SK-N-SH (cell line): ENCODE measurements around the gene PLCG2. TPM values are rescaled to one million over a fixed set of nuclear protein-coding genes. Genes with fewer than 3 reads are reported as not detected.

Experiments used
- CTCF ChIA-PET: fragments of 300-600, 350-600 bp; formaldehyde crosslinking; extraction: SDS; loops from one replicate; lab custom pipeline; 2021; lab: Yijun Ruan, JAX
- POLR2A ChIA-PET: fragments of 350-600 bp; sonication (Branson Sonifier 250); formaldehyde crosslinking; extraction: SDS; loops from one replicate; lab custom pipeline; 2020; ENCODE audit warnings: antibody characterized with exemption, inconsistent platforms; lab: Yijun Ruan, JAX
- DNase-seq: peaks from one replicate; pipeline ENCODE4 v3.0.0; 2012
- H2AFZ ChIP-seq: fragments of 200-600 bp; sonication (generic); 2 replicates; pipeline ENCODE4 v1.8.1; 2016; ENCODE audit warnings: antibody characterized with exemption, mild to moderate bottlenecking, low read depth
- H3F3A ChIP-seq: fragments of 200-600 bp; sonication (generic); replicated peaks from 2 replicates; pipeline ENCODE3; 2016; ENCODE audit warnings: antibody characterized with exemption, mild to moderate bottlenecking; ENCODE audit not compliant: insufficient read depth
- H3K27ac ChIP-seq, 2 experiments: fragments of 200-500 bp in 1 of 2; fragments of 200-600 bp in 1 of 2; sonication (Bioruptor generic) in 1 of 2; sonication (generic), shearing (Covaris generic) in 1 of 2; 2 replicates each; pipeline versions ENCODE4 v1.5.1 to v1.6.1; 2014 to 2016; ENCODE audit warnings: low read depth in 2 of 2, inconsistent platforms in 1 of 2, low read length in 1 of 2, mild to moderate bottlenecking in 1 of 2, mixed read lengths in 1 of 2
- H3K27me3 ChIP-seq: fragments of 200-600 bp; sonication (generic), shearing (Covaris generic); 2 replicates; pipeline ENCODE4 v1.6.1; 2016; ENCODE audit warnings: mixed run types; ENCODE audit not compliant: insufficient read depth
- H3K36me3 ChIP-seq, 2 experiments: fragments of 200-500 bp in 1 of 2; fragments of 200-600 bp in 1 of 2; sonication (Bioruptor generic) in 1 of 2; sonication (generic) in 1 of 2; replicated peaks in 1 of 2; 2 replicates each; pipeline versions ENCODE3 to v1.5.1; 2014 to 2016; ENCODE audit warnings: low read length in 1 of 2, mild to moderate bottlenecking in 1 of 2; ENCODE audit not compliant: insufficient read depth in 2 of 2, control insufficient read depth in 1 of 2
- H3K4me1 ChIP-seq, 2 experiments: fragments of 200-500 bp in 1 of 2; fragments of 200-600 bp in 1 of 2; sonication (Bioruptor generic) in 1 of 2; sonication (generic), shearing (Covaris generic) in 1 of 2; 2 replicates each; pipeline versions ENCODE4 v1.5.1 to v1.6.1; 2014 to 2016; ENCODE audit warnings: low read depth in 1 of 2, low read length in 1 of 2, mixed run types in 1 of 2; ENCODE audit not compliant: insufficient read depth in 2 of 2, control insufficient read depth in 1 of 2
- H3K4me2 ChIP-seq: fragments of 200-600 bp; sonication (generic), shearing (Covaris generic); 2 replicates; pipeline ENCODE4 v1.6.1; 2017; ENCODE audit warnings: mixed run types
- H3K4me3 ChIP-seq, 2 experiments: fragments of 200-500 bp in 1 of 2; fragments of 200-600 bp in 1 of 2; sonication (Bioruptor generic) in 1 of 2; sonication (generic), shearing (Covaris generic) in 1 of 2; 2 replicates each; pipeline versions ENCODE4 v1.5.1 to v1.8.1; 2014 to 2016; ENCODE audit warnings: low read depth in 2 of 2, inconsistent platforms in 1 of 2, low read length in 1 of 2, mild to moderate bottlenecking in 1 of 2, mixed read lengths in 1 of 2, moderate library complexity in 1 of 2
- H3K79me2 ChIP-seq: fragments of 200-600 bp; sonication (generic); 2 replicates; pipeline ENCODE4 v1.8.1; 2017; ENCODE audit warnings: mild to moderate bottlenecking; ENCODE audit not compliant: insufficient read depth
- H3K9ac ChIP-seq: fragments of 200-600 bp; sonication (generic); 2 replicates; pipeline ENCODE4 v1.6.1; 2017; ENCODE audit warnings: mixed run types
- H3K9me2 ChIP-seq: fragments of 200-600 bp; sonication (generic); 2 replicates; pipeline ENCODE4 v1.6.1; 2017; ENCODE audit warnings: mixed run types
- H3K9me3 ChIP-seq: fragments of 200-600 bp; sonication (generic); 2 replicates; pipeline ENCODE4 v1.6.1; 2017; ENCODE audit warnings: mixed run types, mild to moderate bottlenecking, moderate library complexity
- H4K20me1 ChIP-seq: fragments of 200-600 bp; sonication (generic); 2 replicates; pipeline ENCODE4 v1.6.1; 2017; ENCODE audit warnings: mild to moderate bottlenecking, mixed run types; ENCODE audit not compliant: insufficient read depth
- ELF1 ChIP-seq: IDR thresholded peaks from 2 replicates; pipeline ENCODE4 v1.4.0; 2012
- EP300 ChIP-seq, 2 experiments: IDR thresholded peaks; 2 replicates each; pipeline versions ENCODE4 v1.4.0 to v1.6.1; 2012; ENCODE audit warnings: borderline replicate concordance in 1 of 2, low read depth in 1 of 2, low read length in 1 of 2
- EZH2phosphoT487 ChIP-seq: fragments of 200-600 bp; sonication (generic); IDR thresholded peaks from 2 replicates; pipeline ENCODE4 v1.6.1; 2017; ENCODE audit warnings: low read depth, mixed run types, mild to moderate bottlenecking, antibody characterized with exemption, moderate library complexity, borderline replicate concordance
- FOSL2 ChIP-seq: IDR thresholded peaks from 2 replicates; pipeline ENCODE4 v1.4.0; 2012; ENCODE audit warnings: low read depth, mild to moderate bottlenecking, moderate library complexity, borderline replicate concordance
- FOXM1 ChIP-seq: IDR thresholded peaks from 2 replicates; pipeline ENCODE4 v1.4.0; 2012; ENCODE audit warnings: low read depth, mild to moderate bottlenecking
- GABPA ChIP-seq: IDR thresholded peaks from 2 replicates; pipeline ENCODE4 v1.4.0; 2012; ENCODE audit warnings: low read depth, mild to moderate bottlenecking
- IRF3 ChIP-seq: fragments of 150-350 bp; IDR thresholded peaks from 2 replicates; pipeline ENCODE4 v1.6.1; 2016; ENCODE audit warnings: mild to moderate bottlenecking, low read depth, low read length
- MAX ChIP-seq: IDR thresholded peaks from 2 replicates; pipeline ENCODE4 v1.4.0; 2012; ENCODE audit warnings: low read depth
- MEF2A ChIP-seq: IDR thresholded peaks from 2 replicates; pipeline ENCODE4 v1.4.0; 2012; ENCODE audit warnings: low read depth, borderline replicate concordance
- MXI1 ChIP-seq: IDR thresholded peaks from 2 replicates; pipeline ENCODE4 v1.6.1; 2012; ENCODE audit warnings: mild to moderate bottlenecking, low read depth, low read length, improper control_type of control experiment
- NRF1 ChIP-seq: IDR thresholded peaks from 2 replicates; pipeline ENCODE4 v1.6.1; 2012; ENCODE audit warnings: low read depth, mild to moderate bottlenecking, low read length
- POLR2AphosphoS5 ChIP-seq: IDR thresholded peaks from 2 replicates; pipeline ENCODE4 v1.6.1; 2012; ENCODE audit warnings: low read depth, low read length
- RCOR1 ChIP-seq: fragments of 150-350 bp; IDR thresholded peaks from 2 replicates; pipeline ENCODE4 v1.6.1; 2017; ENCODE audit warnings: antibody characterized with exemption, low read length
- REST ChIP-seq: IDR thresholded peaks from 2 replicates; pipeline ENCODE4 v1.6.1; 2012; ENCODE audit warnings: mild to moderate bottlenecking, low read depth, low read length, moderate library complexity
- RXRA ChIP-seq: IDR thresholded peaks from 2 replicates; pipeline ENCODE4 v1.4.0; 2012; ENCODE audit warnings: low read depth, mild to moderate bottlenecking, borderline replicate concordance
- SMC3 ChIP-seq: IDR thresholded peaks from 2 replicates; pipeline ENCODE4 v1.6.1; 2012; ENCODE audit warnings: low read depth, low read length, improper control_type of control experiment
- TAF1 ChIP-seq: IDR thresholded peaks from 2 replicates; pipeline ENCODE4 v1.6.1; 2012; ENCODE audit warnings: low read depth, mild to moderate bottlenecking, low read length, moderate library complexity, borderline replicate concordance
- TCF12 ChIP-seq: IDR thresholded peaks from 2 replicates; pipeline ENCODE4 v1.4.0; 2012
- TEAD4 ChIP-seq: IDR thresholded peaks from 2 replicates; pipeline ENCODE4 v1.4.0; 2012; ENCODE audit warnings: mild to moderate bottlenecking, borderline replicate concordance; ENCODE audit not compliant: insufficient read depth
- YY1 ChIP-seq: IDR thresholded peaks from 2 replicates; pipeline ENCODE4 v1.4.0; 2012; ENCODE audit warnings: low read depth, mild to moderate bottlenecking
- WGBS: methylation state at CpG from one replicate; pipeline ENCODE4 v1.1.6; 2017; ENCODE audit warnings: low lambda C conversion rate; 5-methylcytosine and 5-hydroxymethylcytosine counted together
- polyA plus RNA-seq, 3 experiments: library from polyadenylated mRNA; depleted of rRNA; stranded (reverse); fragments of >200 nt; gene quantifications; 2 replicates each; pipeline ENCODE4 v1.2.3, GENCODE V29; 2012

The PLCG2 gene
- polyA plus RNA-seq, 1 of the 3 experiments (the other 2 are of a cell fraction): 0.23 TPM

- DNase-seq: no peak
- H3K4me2 ChIP-seq: no peak overlapping the region
- H3K79me2 ChIP-seq: no peaks in the 10 kb centered on the region
- CTCF ChIA-PET: interaction anchor here (1.0 kb wide), 1 partner anchor 227 kb away, joined by 3 read pairs; no protein-coding TSS in a partner anchor
- TF ChIP-seq MEF2A: no peak
- TF ChIP-seq IRF3: no peak
- no peak for TF ChIP-seq MXI1
- no peak for TF ChIP-seq TCF12
- no peak for TF ChIP-seq NRF1
- no peak for TF ChIP-seq FOXM1
- H3K4me1 ChIP-seq: peaks cover 0 to 3% of the 10 kb centered on the region in 2 experiments; a peak in 1 of 4 replicates
- no peaks in the 10 kb centered on the region for H3K9me3 ChIP-seq
- H3K4me3 ChIP-seq: no peak overlapping the region
- H2AFZ ChIP-seq: no peak overlapping the region
- no peaks in the 10 kb centered on the region for H3K9me2 ChIP-seq
- 0 out of 2 replicates have a peak, but pooled peaks cover 4% of the 10 kb centered on the region for H3K27me3 ChIP-seq
- no peaks in the 10 kb centered on the region for H3K36me3 ChIP-seq
- H3K9ac ChIP-seq: no peak overlapping the region
- H4K20me1 ChIP-seq: no peaks in the 10 kb centered on the region
- H3F3A ChIP-seq: no peaks in the 10 kb centered on the region
- POLR2A ChIA-PET: no interaction called here
- 28% methylated on average over 3 of the region's 3 CpGs for WGBS
- no peak overlapping the region for H3K27ac ChIP-seq
Measured at GRCh38 chr16:82002831-82003230, 223.7 kb downstream of the PLCG2 start.

- ChIA-PET CTCF (no interaction called here), POLR2A (no interaction called here)
- H3K4me2 ChIP-seq: no peak overlapping the region
- no peaks in the 10 kb centered on the region for H3F3A ChIP-seq
- WGBS: 56% methylated on average over 5 of the region's 5 CpGs
- H2AFZ ChIP-seq: no peak overlapping the region
- no peaks in the 10 kb centered on the region for H3K79me2 ChIP-seq
- H3K4me3 ChIP-seq: no peak overlapping the region
- 0 out of 2 replicates have a peak, but pooled peaks cover 3% of the 10 kb centered on the region for H3K9me3 ChIP-seq
- H3K9me2 ChIP-seq: no peaks in the 10 kb centered on the region
- H3K36me3 ChIP-seq: no peaks in the 10 kb centered on the region
- H4K20me1 ChIP-seq: no peaks in the 10 kb centered on the region
- DNase-seq: no peak
- H3K9ac ChIP-seq: no peak overlapping the region
- H3K27me3 ChIP-seq: 0 out of 2 replicates have a peak, but pooled peaks cover 4% of the 10 kb centered on the region
- no peak overlapping the region for H3K27ac ChIP-seq
- peaks cover 0 to 3% of the 10 kb centered on the region in 2 experiments; a peak in 1 of 4 replicates for H3K4me1 ChIP-seq
- TF ChIP-seq GABPA: no peak
- no peak for TF ChIP-seq EP300 (IDR thresholded peaks at IDR 0.05; ENCODE audit: borderline replicate concordance in 1 of 2, low read depth in 1 of 2, low read length in 1 of 2)
- TF ChIP-seq RCOR1: no peak
- TF ChIP-seq TAF1: no peak
- TF ChIP-seq RXRA: no peak
- no peak for TF ChIP-seq EZH2phosphoT487
- TF ChIP-seq YY1: no peak
- TF ChIP-seq NRF1: no peak
- TF ChIP-seq MEF2A: no peak
- no peak for TF ChIP-seq REST
- TF ChIP-seq POLR2AphosphoS5: no peak
- TF ChIP-seq IRF3: no peak
- TF ChIP-seq SMC3: no peak
- TF ChIP-seq MAX: no peak
- no peak for TF ChIP-seq TEAD4
- TF ChIP-seq ELF1: no peak
- TF ChIP-seq FOSL2: no peak
Measured at GRCh38 chr16:82004601-82005000, 225.5 kb downstream of the PLCG2 start.
